Activated CD8-positive, alpha-beta memory T cell treated with anti-CD3 and anti-CD28 coated beads, Interleukin-2, amount 50 U/mL, for 24 hours (primary cell): ENCODE measurements around the gene MCTP1.
"Not testable (repeated sequence)": the region's sequence is repeated elsewhere in the genome, so short reads cannot be mapped to it uniquely, and the experiment has no call there.

Experiments
- DNase-seq: peaks from one replicate; pipeline ENCODE4 v3.0.0-alpha.2; 2020; ENCODE audit errors: extremely low read depth

Gene MCTP1

DNA sequence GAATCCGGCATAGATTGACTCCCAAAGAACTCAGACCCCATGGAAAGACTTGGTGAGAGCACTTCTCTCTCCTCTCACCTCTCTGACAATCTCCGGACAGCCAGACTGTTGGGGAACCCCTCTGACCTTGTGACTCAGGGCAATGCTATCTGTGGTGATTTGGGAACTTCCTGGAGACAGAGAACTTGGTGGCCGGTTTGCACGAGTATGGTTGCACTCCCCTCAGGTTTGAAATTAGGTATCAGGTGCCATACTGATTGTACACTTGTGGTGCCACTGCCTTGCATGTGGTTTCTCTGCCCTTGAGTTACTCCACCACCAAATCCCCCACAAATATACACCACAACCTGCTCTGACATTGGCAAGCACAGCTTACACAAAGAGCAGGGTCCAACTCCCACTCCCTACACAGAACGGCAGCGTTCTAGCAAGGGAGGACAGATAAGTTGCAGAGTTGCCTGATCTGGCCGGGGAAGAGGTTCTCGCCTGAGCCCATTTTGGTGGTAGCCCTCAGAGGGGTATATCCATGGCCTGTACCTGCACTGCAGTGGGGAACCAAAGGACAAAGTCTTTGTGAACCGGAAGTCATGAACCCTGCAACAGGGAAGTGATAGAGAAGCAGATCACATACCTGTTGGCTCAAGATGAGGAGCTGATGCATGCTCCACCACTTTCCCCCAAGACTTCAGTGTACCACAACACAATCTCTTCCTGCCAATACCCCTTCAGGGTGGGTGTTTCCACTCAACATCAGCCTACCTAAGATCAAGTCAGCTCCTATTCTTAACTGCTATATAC, 255.1 kb downstream of the MCTP1 start:
- no peak for DNase-seq

DNA sequence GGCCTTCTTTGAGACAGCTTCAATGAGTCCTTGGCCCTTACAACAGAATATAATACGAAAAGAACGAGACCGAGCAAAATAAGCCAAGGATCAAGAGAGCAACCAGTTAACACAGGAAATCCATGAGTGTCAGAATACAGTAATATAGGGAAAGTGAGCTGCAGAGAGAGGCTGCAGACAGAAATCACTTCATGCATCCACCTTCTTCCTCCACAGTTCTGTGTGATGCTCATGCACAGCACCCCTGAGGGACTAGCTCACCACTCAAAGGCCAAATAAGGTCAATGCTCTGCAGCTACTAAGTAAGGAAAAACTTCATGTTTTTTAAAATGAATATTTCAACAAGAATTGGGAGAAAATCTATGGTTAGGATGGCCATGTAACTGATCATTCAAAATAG, 257.1 kb downstream of the MCTP1 start:
- no peak for DNase-seq

DNA sequence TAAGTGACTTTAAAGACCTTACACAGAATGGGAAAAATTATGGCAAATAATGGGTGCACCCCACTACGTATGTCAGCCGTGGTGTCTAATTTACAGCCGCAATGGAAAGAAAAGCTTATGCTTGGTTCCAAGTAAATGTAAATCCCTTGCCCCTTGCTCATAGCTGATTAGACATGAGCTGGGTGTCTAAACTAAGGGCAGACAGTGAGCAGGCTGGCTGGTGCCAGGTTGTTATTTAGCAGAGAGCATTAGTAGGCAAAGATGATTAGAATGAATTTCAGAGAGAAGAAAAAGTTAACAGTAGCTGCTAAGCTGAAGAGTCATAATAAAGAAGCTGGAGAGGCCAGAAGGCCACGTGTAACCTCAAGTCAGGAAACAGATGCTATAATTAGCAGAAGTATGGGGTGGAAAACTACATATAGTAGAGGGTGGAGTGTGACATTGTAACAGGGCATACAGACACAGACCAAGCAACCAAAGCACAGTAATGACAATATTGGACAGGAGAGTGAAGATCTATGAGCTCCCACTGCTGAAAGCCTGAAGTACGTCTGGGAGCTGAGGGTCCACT, 257.7 kb downstream of the MCTP1 start:
- no peak for DNase-seq

DNA sequence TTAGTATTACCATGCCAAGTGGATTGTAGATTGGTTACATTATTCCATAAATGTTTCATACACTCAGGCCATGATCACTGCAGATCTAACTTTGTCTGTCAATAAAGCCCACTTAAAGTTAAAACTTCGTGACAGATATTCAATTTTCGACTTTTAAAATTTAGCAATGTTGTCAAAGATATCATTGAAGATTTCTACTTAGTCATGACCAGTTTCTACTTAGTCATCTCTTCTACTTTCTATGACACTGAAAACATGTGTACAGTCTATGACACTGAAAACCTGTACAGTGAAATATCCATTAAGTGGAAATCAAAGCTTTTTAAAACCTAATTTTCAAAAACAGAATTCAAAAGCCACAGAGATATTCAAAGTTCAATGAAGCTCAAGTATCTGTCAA, 258.2 kb downstream of the MCTP1 start:
- DNase-seq = no peak

DNA sequence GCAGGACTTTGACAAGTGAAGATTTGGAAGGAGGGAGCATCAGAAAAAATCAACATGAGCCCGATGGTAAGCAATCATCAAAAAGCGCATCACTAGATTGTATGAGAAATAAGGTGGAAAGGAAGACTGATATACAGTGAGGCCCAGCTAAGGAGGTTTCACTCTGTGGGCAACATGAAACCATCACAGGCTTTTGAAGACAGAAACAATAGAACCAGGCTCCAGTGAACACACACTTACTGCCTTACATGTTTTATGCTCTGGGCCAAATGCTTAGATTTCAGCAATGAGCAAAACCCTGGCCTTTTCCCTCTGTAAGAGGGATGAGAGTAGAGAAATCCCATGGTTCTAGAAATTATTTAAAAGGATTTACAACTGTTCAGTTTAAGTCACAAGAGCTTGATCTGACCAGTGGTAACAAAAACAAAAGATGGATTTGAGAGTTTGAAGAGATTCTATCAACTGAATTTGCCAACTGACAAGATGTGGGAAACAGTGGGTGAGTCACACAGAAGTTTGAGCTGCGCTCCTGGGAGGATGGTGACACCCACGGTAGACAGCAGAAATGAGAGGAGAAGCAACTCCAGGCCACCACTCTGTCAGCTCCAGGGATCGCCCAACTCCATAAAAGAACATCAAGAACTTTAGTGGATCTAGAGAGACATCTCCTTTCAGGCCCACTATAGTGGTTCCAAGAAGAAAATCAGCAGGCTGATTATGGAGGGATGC, 261.8 kb downstream of the MCTP1 start:
- no peak for DNase-seq

DNA sequence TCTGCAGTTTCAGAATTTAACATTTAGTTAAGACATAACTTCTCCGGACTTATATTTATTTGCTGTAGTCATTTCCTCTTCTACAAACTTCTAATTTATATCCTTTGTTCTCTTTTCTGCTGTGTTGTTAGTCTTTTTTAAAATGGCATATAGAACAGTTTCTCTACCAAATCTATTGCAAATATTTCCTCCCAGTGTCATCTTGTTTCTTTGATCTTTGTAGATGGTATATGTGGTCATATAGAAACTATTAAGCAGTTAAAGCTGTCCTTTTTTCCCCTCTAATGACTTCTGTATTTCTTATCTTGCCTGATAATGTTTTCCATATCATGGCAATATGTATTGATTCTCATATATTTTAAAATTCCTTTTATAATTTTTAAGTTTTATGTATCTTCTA, 264.5 kb downstream of the MCTP1 start:
- DNase-seq = no peak

DNA sequence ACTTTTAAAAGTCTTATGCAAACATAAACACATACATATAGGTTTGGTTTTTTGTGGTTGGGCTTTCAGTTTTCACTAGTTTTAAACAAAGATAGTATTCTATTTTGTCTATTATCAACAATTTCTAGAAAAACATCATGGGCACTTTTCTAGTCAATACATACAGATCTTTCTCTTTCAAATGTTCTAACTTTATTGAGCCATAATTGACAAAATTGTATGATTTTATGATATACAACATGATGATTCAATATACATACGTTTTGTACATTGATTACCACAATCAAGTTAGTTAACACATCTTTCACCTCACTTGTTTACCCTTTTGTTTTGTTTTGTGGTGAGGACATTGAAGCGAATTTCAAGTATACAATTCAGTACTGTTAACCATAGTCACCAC, 265.9 kb downstream of the MCTP1 start:
- no peak for DNase-seq

DNA sequence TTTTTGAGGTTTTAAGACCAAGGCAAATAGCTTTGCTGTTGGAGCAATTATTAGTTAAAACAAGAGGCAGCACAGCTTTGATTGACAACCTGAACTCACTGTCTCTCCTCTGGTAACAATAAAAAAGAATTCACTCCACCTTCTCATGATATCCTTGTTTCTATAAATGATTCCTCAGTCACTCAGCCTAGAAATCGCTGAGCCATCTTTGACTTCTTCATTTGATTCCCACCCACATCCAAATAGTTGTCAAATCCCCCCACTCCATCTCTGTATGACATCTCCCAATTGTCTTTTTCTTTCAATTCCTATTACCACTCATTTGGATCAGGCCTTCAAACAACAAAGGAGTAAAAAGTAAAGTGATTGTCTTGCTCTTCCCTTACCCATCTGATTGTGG, 266.4 kb downstream of the MCTP1 start:
- no peak for DNase-seq

DNA sequence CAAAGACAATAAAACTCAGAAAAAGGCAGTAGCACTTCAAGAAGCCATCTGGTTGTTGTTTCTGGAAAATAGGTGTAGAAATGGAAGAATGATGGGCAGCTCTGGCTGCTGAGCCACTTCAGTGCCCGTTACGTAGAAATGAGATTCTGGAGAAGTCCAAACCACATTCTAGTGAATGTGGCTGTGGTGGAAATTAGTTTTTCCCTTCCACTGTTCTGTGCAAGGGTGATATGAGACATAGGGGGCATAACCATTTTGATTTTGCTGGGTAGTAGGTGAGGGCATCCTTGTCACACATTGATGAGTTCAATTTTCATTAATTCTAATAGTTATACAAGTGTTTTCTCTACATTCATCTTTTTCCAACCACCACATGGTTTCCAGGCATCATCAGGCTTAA, 275.1 kb downstream of the MCTP1 start:
- no peak for DNase-seq

DNA sequence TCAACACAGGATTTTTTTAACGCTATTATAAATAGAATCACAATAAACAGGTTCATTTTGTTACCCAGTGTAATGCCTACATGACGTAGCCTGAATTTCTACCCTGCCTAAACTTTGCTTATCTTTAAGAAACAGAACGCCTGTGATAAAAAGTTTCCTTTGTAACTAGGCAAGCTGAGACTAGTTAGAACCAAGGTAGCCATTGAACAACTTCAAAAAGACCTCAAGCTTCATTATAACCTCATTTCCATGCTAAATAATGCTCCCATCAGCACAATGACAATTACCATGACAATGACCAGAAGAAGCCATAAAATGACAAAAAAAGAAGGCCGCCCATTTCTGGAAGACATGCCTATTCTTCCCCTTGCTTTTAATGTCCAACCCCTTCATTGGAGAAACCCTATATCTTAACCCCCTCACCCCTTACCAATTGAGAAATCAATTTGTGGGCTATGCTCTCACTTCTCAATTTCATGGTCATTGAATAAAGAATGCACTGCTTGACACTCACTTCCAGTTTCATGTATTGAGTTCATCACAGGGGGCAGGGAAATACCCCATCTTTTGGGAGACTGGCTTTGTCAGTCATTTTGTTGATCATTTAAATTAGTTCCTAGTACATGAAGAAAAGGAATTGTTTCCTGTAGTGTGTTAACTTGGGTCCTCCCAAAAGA, 276.8 kb downstream of the MCTP1 start:
- DNase-seq = no peak

DNA sequence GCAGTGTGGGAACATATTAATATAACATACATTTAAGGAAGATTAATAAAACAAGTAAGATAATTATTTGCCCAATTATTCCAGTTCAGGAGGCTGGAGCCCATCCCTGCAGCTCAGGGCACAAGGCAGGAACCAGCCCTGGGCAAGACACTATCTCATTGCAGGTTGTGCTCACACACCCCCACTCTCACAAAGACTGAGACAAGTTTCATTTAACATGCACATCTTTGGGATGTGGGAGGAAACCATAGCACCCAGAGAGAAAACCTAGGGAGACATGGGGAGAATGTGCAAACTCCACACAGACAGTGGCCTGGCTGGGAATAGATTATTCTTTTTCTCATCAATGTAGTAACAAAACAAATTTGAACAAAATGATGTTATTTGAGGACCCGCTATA, 279.1 kb downstream of the MCTP1 start:
- no peak for DNase-seq

DNA sequence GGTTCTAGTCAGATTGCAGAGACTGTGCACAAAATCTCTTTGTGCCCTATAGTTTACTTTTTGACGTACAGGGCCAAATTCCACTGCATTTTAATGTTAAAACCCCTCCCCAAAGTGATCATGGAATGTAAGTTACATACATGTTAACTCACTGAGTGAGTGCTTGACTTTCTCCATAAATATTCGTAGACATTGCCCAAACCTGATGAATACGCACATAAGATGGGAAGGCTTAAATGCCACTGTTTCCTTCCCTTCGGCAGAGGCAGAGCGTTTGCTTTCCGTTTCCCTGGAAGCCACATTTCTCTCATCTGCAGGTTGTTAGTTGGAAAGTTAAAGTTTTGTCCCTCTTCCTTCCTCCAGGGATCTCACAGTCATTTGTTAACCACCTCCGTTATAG, 286.2 kb downstream of the MCTP1 start:
- DNase-seq = no peak

DNA sequence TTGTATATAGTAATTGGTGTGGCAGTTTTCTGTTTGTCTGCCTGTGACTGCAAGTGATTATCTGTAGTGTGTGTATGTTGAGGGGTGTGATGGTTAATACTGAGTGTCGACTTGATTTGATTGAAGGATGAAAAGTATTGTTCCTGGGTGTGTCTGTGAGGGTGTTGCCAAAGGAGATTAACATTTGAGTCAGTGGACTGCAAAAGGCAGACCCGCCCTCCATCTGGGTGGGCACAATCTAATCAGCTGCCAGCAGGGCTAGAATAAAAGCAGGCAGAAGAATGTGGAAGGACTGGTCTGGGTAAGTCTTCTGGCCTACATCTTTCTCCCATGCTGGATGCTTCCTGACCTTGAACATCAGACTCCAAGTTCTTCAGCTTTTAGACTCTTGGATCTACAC, 290.4 kb downstream of the MCTP1 start:
- DNase-seq = not testable (repeated sequence)

DNA sequence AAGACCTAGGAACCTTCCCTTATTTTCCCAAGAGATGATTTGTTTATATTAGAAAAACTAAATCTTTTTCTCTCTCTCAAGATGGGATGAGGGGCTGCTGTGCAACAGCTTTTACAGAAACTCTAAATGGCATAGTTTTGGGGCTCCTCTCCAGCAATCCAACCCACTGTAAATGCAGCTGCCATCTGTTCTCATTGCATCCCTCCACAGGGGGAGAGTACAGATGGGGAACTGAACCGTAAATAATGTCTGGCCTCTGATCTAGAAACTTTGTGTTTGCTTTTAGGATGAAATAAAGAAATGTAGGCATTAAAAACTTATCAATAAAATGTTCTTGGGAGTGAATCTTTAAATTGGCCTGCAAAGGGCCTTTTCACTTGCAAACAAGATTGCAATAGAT, 291.4 kb downstream of the MCTP1 start:
- DNase-seq = no peak

DNA sequence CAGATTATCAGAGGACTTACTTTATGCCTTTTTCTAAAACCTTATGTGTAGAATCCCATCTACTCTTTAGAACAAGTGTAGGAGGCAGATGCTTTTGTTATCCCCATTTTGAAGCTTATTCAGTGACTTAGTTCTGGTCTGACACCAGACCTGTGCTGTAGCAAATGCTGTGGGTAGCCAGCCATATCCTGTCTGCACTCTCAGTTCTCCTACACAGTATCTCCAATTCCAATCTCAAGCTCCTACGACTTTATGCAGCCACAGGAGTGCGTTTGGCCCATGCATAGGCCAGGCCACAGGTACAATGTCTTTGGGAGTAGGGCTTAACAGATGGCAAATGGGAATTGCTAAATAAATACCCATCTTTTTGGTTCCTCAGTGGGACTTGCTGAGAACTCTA, 292.6 kb downstream of the MCTP1 start:
- no peak for DNase-seq

DNA sequence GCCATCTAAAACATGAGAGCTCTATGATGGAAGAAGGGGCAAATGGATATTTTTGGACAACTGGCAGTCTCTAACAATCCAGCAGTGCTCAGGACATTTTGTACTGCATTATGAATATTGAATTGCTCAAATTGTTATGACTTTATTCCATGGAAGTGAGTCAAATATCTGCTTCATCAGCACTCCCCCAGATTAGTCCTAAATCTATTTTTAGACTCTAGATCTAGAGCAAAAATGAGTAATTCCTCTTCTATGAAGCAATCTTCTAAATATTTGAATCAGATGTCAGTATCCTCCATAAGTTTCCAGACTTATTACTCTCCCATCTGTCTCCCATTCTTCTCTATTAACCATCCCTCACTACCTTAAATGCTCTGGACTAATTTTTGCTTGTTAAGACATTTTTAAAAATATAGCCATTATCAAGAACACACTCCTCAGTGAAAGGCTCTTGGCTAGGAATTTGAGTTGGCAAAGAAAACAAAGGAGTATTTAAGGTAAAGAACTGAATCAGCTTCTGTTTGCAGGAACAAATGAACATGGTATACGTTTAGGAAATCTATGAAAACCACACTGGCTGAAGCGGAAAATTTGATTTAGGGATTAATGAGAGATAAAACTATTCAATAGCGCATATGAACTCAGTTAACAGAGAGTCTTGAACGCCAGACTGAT, 300.9 kb downstream of the MCTP1 start:
- DNase-seq = no peak

DNA sequence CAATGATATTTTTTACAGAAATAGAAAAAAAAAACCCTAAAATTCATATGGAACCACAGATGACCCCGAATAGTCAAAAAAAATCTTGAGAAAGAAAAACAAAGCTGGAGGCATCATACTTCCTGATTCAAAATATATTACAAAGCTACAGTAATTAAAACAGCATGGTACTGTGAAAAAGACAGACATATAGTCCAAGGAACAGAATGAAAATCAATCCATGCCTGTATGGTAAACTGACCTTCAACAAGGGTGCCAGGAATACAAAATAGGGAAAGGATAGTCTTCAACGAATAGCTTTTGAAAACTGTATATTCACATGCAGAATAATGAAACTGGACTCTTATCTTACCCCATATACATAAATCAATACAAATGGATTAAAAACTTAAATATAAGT, 307.5 kb downstream of the MCTP1 start:
- DNase-seq = no peak

DNA sequence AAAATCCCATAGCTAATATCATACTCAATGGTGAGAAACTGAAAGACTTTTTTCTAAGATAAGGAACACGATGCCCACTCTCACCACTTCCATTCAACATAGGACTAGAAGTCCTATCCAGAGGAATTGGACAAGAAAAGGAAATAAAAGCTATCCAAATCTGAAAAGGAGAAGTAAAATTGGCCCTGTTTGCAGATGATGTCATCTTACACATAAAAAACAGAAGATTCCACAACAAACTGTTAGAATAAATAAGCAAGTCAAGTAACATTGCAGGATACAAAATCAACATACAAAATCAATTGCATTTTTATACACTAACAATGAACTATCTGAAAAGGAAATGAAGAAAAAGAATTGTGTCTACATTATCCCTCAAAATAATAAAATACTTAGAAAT, 308.0 kb downstream of the MCTP1 start:
- DNase-seq = no peak

DNA sequence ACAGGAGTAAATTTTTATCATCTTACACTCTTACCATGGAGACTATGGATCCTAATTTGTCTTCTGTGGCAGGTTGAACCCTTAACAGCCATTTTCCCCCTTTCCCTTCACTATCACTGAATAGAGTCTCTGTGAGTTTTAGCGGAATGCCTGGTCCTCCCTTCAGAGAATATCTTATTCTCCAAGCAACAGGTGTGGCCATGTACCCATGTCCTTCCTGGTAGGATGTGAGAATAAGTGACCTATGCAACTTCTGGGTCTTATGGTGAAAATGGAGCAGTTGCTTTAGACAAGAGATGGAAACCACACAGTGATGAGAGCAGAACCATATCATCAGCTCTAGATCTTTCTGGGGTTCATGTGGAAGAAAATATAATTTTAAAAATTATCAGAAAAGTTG, 312.6 kb downstream of the MCTP1 start:
- no peak for DNase-seq

DNA sequence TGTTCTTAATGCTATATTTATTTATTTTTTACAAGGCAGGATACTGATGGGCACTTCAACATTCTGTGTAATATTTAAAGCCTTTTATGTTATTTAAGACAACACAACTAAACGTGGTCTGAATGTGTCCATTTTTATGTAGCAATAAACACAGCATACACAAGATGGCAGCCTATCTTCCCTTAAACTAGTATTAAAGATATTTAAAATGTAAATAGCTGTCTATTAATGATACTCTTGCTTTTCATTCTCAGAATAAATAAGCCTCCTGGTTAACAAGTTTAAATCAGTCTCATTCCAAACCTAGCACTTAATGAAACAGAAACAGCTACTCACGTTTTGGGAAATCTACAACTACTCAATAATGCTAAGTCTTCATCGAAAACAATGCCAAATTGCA, 315.7 kb downstream of the MCTP1 start:
- no peak for DNase-seq

DNA sequence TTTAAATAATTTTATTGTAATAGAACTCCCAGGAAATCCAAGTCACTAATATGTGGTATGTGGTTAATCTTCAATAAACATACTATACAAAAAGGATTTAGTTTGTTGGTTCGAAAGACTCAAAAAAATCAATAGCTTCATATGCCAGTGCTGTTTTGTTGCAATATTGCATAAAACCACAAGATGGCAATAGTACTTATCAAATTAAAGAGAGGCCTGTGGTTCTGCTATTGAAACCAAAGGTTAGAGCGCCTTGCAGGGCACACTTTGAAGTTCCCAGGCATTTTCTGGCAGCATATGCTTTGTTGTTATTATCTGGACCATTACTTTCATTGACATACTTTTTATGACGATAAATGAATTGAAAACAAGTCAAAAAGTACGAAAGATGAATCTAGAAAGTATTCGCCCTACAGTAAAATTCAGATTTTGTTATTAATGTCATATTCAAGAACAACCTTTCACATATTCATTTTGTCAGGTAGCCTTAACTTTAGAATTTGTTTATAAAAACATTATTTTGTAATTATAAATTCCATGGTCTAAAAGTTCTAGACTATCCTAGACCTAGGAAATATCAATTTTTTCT, 316.3 kb downstream of the MCTP1 start:
- DNase-seq = no peak

DNA sequence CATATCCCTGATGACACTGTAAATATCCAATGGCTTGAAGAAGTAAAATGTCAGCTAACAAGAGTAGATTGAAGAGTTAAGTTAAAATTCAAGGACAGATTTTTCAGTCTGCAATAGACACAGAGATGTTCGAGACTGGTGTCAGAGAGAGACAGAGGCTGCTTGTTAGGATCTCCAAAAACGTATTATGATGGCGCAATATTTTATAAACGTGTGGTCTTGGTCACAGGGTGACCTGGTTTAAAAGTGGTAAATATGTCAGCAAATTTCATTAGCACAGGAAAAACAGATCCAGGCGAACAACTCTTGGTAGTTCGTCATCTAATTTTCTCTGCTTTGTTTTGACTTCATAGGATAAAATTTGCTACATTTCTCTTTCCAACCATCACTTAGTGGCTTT, 317.4 kb downstream of the MCTP1 start:
- no peak for DNase-seq
